Measurements from ENCODE around the gene PHYKPL.
A peak's percentile ranks its signal among the peaks of the same experiment; 100 is the strongest.

The PHYKPL gene

GRCh38 chr5:178191661-178192060, 40.9 kb downstream of the PHYKPL start:
- Histone ChIP-seq H3K4me1 (ENCODE audit: control insufficient read depth, insufficient read depth, low read length) (peaks cover 3% of the 10 kb centered on the region), H3K36me3 (ENCODE audit: control insufficient read depth, insufficient read depth, low read length) (no peaks in the 10 kb centered on the region), H3K9ac (ENCODE audit: low read depth, low read length) (no peak overlapping the region), H3K27me3 (ENCODE audit: control insufficient read depth, insufficient read depth, low read length) (peaks cover under 1% of the 10 kb centered on the region), H3K4me3 (ENCODE audit: low read depth, low read length) (no peak overlapping the region), H3K9me3 (ENCODE audit: control insufficient read depth, insufficient read depth, low read length) (peaks cover 3% of the 10 kb centered on the region)

- no peaks in the 10 kb centered on the region for H3K36me3 ChIP-seq (ENCODE audit: control insufficient read depth, insufficient read depth, low read length)
- H3K9ac ChIP-seq (ENCODE audit: low read depth, low read length) = no peak overlapping the region
- H3K4me1 ChIP-seq (ENCODE audit: control insufficient read depth, insufficient read depth, low read length) = peaks cover 2% of the 10 kb centered on the region
- H3K4me3 ChIP-seq (ENCODE audit: low read depth, low read length) = no peak overlapping the region
- H3K27me3 ChIP-seq (ENCODE audit: control insufficient read depth, insufficient read depth, low read length) = peaks cover 8% of the 10 kb centered on the region
- peaks cover 3% of the 10 kb centered on the region for H3K9me3 ChIP-seq (ENCODE audit: control insufficient read depth, insufficient read depth, low read length)
These were observed 43.2 kb downstream of the PHYKPL start for GRCh38 chr5:178189433-178189832.

- H3K4me1 ChIP-seq (ENCODE audit: control insufficient read depth, insufficient read depth, low read length) = no peaks in the 10 kb centered on the region
- no peaks in the 10 kb centered on the region for H3K36me3 ChIP-seq (ENCODE audit: control insufficient read depth, insufficient read depth, low read length)
- no peaks in the 10 kb centered on the region for H3K9me3 ChIP-seq (ENCODE audit: control insufficient read depth, insufficient read depth, low read length)
- H3K27me3 ChIP-seq (ENCODE audit: control insufficient read depth, insufficient read depth, low read length) = peaks cover 8% of the 10 kb centered on the region
- H3K9ac ChIP-seq (ENCODE audit: low read depth, low read length) = no peak within 1 kb of the TSS
- H3K4me3 ChIP-seq (ENCODE audit: low read depth, low read length) = peak within 1 kb of the TSS; percentile 22
These were observed 45.6 kb downstream of the PHYKPL start, which contains the start of gene GMCL2 for GRCh38 chr5:178187014-178187413. TSS of gene GMCL2 (minus strand) at chr5:178187371. CDS start at chr5:178187299, 72 bp downstream.

- Histone ChIP-seq H3K36me3 (ENCODE audit: control insufficient read depth, insufficient read depth, low read length) (no peaks in the 10 kb centered on the region), H3K9ac (ENCODE audit: low read depth, low read length) (no peak overlapping the region), H3K4me3 (ENCODE audit: low read depth, low read length) (no peak overlapping the region), H3K9me3 (ENCODE audit: control insufficient read depth, insufficient read depth, low read length) (no peaks in the 10 kb centered on the region), H3K4me1 (ENCODE audit: control insufficient read depth, insufficient read depth, low read length) (no peaks in the 10 kb centered on the region), H3K27me3 (ENCODE audit: control insufficient read depth, insufficient read depth, low read length) (peaks cover 8% of the 10 kb centered on the region)
These were observed 46.2 kb downstream of the PHYKPL start for GRCh38 chr5:178186427-178186826.

- Histone ChIP-seq H3K4me1 (ENCODE audit: control insufficient read depth, insufficient read depth, low read length) (peaks cover 13% of the 10 kb centered on the region), H3K9ac (ENCODE audit: low read depth, low read length) (peak overlapping the region; percentile 38), H3K9me3 (ENCODE audit: control insufficient read depth, insufficient read depth, low read length) (no peaks in the 10 kb centered on the region), H3K36me3 (ENCODE audit: control insufficient read depth, insufficient read depth, low read length) (no peaks in the 10 kb centered on the region), H3K4me3 (ENCODE audit: low read depth, low read length) (no peak overlapping the region), H3K27me3 (ENCODE audit: control insufficient read depth, insufficient read depth, low read length) (peaks cover 8% of the 10 kb centered on the region)
These were observed 50.3 kb downstream of the PHYKPL start for GRCh38 chr5:178182158-178182876.

- Histone ChIP-seq H3K4me1 (ENCODE audit: control insufficient read depth, insufficient read depth, low read length) (peaks cover 13% of the 10 kb centered on the region), H3K4me3 (ENCODE audit: low read depth, low read length) (peak overlapping the region; percentile 59), H3K9ac (ENCODE audit: low read depth, low read length) (peak overlapping the region; percentile 66), H3K9me3 (ENCODE audit: control insufficient read depth, insufficient read depth, low read length) (no peaks in the 10 kb centered on the region), H3K27me3 (ENCODE audit: control insufficient read depth, insufficient read depth, low read length) (no peaks in the 10 kb centered on the region), H3K36me3 (ENCODE audit: control insufficient read depth, insufficient read depth, low read length) (no peaks in the 10 kb centered on the region)
These were observed 52.3 kb downstream of the PHYKPL start for GRCh38 chr5:178180141-178180863.

- Histone ChIP-seq H3K4me3 (ENCODE audit: low read depth, low read length) (no peak overlapping the region), H3K27me3 (ENCODE audit: control insufficient read depth, insufficient read depth, low read length) (no peaks in the 10 kb centered on the region), H3K4me1 (ENCODE audit: control insufficient read depth, insufficient read depth, low read length) (peaks cover 13% of the 10 kb centered on the region), H3K9ac (ENCODE audit: low read depth, low read length) (no peak overlapping the region), H3K36me3 (ENCODE audit: control insufficient read depth, insufficient read depth, low read length) (no peaks in the 10 kb centered on the region), H3K9me3 (ENCODE audit: control insufficient read depth, insufficient read depth, low read length) (no peaks in the 10 kb centered on the region)
These were observed 55.0 kb downstream of the PHYKPL start for GRCh38 chr5:178177569-178177968.

- H3K36me3 ChIP-seq (ENCODE audit: control insufficient read depth, insufficient read depth, low read length) = no peaks in the 10 kb centered on the region
- no peaks in the 10 kb centered on the region for H3K27me3 ChIP-seq (ENCODE audit: control insufficient read depth, insufficient read depth, low read length)
- peaks cover 13% of the 10 kb centered on the region for H3K4me1 ChIP-seq (ENCODE audit: control insufficient read depth, insufficient read depth, low read length)
- no peak overlapping the region for H3K4me3 ChIP-seq (ENCODE audit: low read depth, low read length)
- no peak overlapping the region for H3K9ac ChIP-seq (ENCODE audit: low read depth, low read length)
- no peaks in the 10 kb centered on the region for H3K9me3 ChIP-seq (ENCODE audit: control insufficient read depth, insufficient read depth, low read length)
These were observed 55.8 kb downstream of the PHYKPL start for GRCh38 chr5:178176791-178177190.

GRCh38 chr5:178174456-178174855, 58.1 kb downstream of the PHYKPL start:
- Histone ChIP-seq H3K4me3 (ENCODE audit: low read depth, low read length) (no peak overlapping the region), H3K27me3 (ENCODE audit: control insufficient read depth, insufficient read depth, low read length) (no peaks in the 10 kb centered on the region), H3K36me3 (ENCODE audit: control insufficient read depth, insufficient read depth, low read length) (no peaks in the 10 kb centered on the region), H3K9ac (ENCODE audit: low read depth, low read length) (no peak overlapping the region), H3K4me1 (ENCODE audit: control insufficient read depth, insufficient read depth, low read length) (peaks cover 6% of the 10 kb centered on the region), H3K9me3 (ENCODE audit: control insufficient read depth, insufficient read depth, low read length) (no peaks in the 10 kb centered on the region)

GRCh38 chr5:178170455-178170854, 62.1 kb downstream of the PHYKPL start:
- no peaks in the 10 kb centered on the region for H3K4me1 ChIP-seq (ENCODE audit: control insufficient read depth, insufficient read depth, low read length)
- no peaks in the 10 kb centered on the region for H3K27me3 ChIP-seq (ENCODE audit: control insufficient read depth, insufficient read depth, low read length)
- H3K36me3 ChIP-seq (ENCODE audit: control insufficient read depth, insufficient read depth, low read length) = no peaks in the 10 kb centered on the region
- H3K9me3 ChIP-seq (ENCODE audit: control insufficient read depth, insufficient read depth, low read length) = no peaks in the 10 kb centered on the region
- no peak overlapping the region for H3K9ac ChIP-seq (ENCODE audit: low read depth, low read length)
- H3K4me3 ChIP-seq (ENCODE audit: low read depth, low read length) = no peak overlapping the region

- Histone ChIP-seq H3K27me3 (ENCODE audit: control insufficient read depth, insufficient read depth, low read length) (peaks cover 2% of the 10 kb centered on the region), H3K9ac (ENCODE audit: low read depth, low read length) (no peak overlapping the region), H3K36me3 (ENCODE audit: control insufficient read depth, insufficient read depth, low read length) (no peaks in the 10 kb centered on the region), H3K4me1 (ENCODE audit: control insufficient read depth, insufficient read depth, low read length) (peaks cover 4% of the 10 kb centered on the region), H3K4me3 (ENCODE audit: low read depth, low read length) (no peak overlapping the region), H3K9me3 (ENCODE audit: control insufficient read depth, insufficient read depth, low read length) (no peaks in the 10 kb centered on the region)
These were observed 67.0 kb downstream of the PHYKPL start for GRCh38 chr5:178165581-178165980.

Data from iPS-15b (cell line).